GM21360 (cell line): Measurements from ENCODE around the gene TMEM233.
"Not testable (repeated sequence)": the region's sequence is repeated elsewhere in the genome, so short reads cannot be mapped to it uniquely, and the experiment has no call there.

Experiments
- ATAC-seq: cut with Tn5 transposase; IDR thresholded peaks from one replicate; pipeline ENCODE4 v1.9.1; 2021; ENCODE audit warnings: mild to moderate bottlenecking, moderate library complexity; ENCODE audit not compliant: unreplicated experiment

The TMEM233 gene

GRCh38 chr12:119657001-119657400 is 63.4 kb downstream of the TMEM233 start:
- not testable (repeated sequence) for ATAC-seq

GRCh38 chr12:119658166-119658565 is 64.6 kb downstream of the TMEM233 start:
- ATAC-seq: not testable (repeated sequence)

- ATAC-seq: no peak
Measured at GRCh38 chr12:119659289-119659897, 65.8 kb downstream of the TMEM233 start.

- no peak for ATAC-seq
Measured at GRCh38 chr12:119660076-119660475, 66.5 kb downstream of the TMEM233 start.

- ATAC-seq: no peak
Measured at GRCh38 chr12:119661882-119662281, 68.3 kb downstream of the TMEM233 start.

- ATAC-seq: no peak
Measured at GRCh38 chr12:119664642-119665041, 71.1 kb downstream of the TMEM233 start.

- ATAC-seq: no peak
Measured at GRCh38 chr12:119665164-119665929, 71.8 kb downstream of the TMEM233 start.

GRCh38 chr12:119666226-119666795 is 72.7 kb downstream of the TMEM233 start:
- ATAC-seq: no peak

GRCh38 chr12:119666900-119667576 is 73.5 kb downstream of the TMEM233 start:
- no peak for ATAC-seq

- peak; percentile 90 for ATAC-seq
Measured at GRCh38 chr12:119667577-119668323, 74.2 kb downstream of the TMEM233 start, which contains the start of gene PRKAB1. PRKAB1 (plus strand) TSS chr12:119668133; CDS start chr12:119668245, 112 bp downstream.

GRCh38 chr12:119668324-119668841 is 74.8 kb downstream of the TMEM233 start:
- ATAC-seq: no peak

- ATAC-seq: no peak
Measured at GRCh38 chr12:119669744-119670472, 76.3 kb downstream of the TMEM233 start.

GRCh38 chr12:119671070-119671469 is 77.5 kb downstream of the TMEM233 start:
- no peak for ATAC-seq

GRCh38 chr12:119672194-119672593 is 78.6 kb downstream of the TMEM233 start:
- ATAC-seq: no peak

- ATAC-seq: no peak
Measured at GRCh38 chr12:119673634-119674033, 80.1 kb downstream of the TMEM233 start.

GRCh38 chr12:119674560-119674959 is 81.0 kb downstream of the TMEM233 start:
- ATAC-seq: no peak

GRCh38 chr12:119676022-119676421 is 82.4 kb downstream of the TMEM233 start:
- no peak for ATAC-seq

- no peak for ATAC-seq
Measured at GRCh38 chr12:119676573-119676972, 83.0 kb downstream of the TMEM233 start.

- ATAC-seq: no peak
Measured at GRCh38 chr12:119678459-119678858, 84.9 kb downstream of the TMEM233 start.

GRCh38 chr12:119679081-119679480 is 85.5 kb downstream of the TMEM233 start:
- ATAC-seq: no peak
